HepG2 (cell line): ENCODE data around the gene HLF. TPM values are rescaled to one million over a fixed set of nuclear protein-coding genes. Genes with fewer than 3 reads are reported as not detected.

Experiments used
- ELF4 ChIP-seq: sonication (generic); formaldehyde crosslinking; IDR thresholded peaks from 2 replicates; pipeline ENCODE4 v1.5.0; 2020; ENCODE audit warnings: missing genetic modification reagents, mild to moderate bottlenecking, moderate library complexity, borderline replicate concordance
- FOXM1 ChIP-seq: sonication (generic); formaldehyde crosslinking; IDR thresholded peaks from 2 replicates; pipeline ENCODE4 v1.5.0; 2020; ENCODE audit warnings: missing genetic modification reagents
- KAT8 ChIP-seq: IDR thresholded peaks from 2 replicates; pipeline ENCODE4 v1.6.1; 2016; ENCODE audit warnings: missing genetic modification reagents, missing compliant biosample characterization
- NCOA1 ChIP-seq: sonication (generic); formaldehyde crosslinking; IDR thresholded peaks from 2 replicates; pipeline ENCODE4 v1.9.0; 2021; ENCODE audit warnings: missing genetic modification reagents
- NFKB2 ChIP-seq: sonication (generic); formaldehyde crosslinking; IDR thresholded peaks from 2 replicates; pipeline ENCODE4 v1.4.0; 2020; ENCODE audit warnings: missing genetic modification reagents, borderline replicate concordance
- POLR2G ChIP-seq: fragments of 200-400 bp; formaldehyde crosslinking; IDR thresholded peaks from 2 replicates; pipeline ENCODE4 v1.6.1; 2018; ENCODE audit warnings: mild to moderate bottlenecking, low read depth, low read length, moderate library complexity
- SNAPC2 ChIP-seq: sonication (generic); formaldehyde crosslinking; IDR thresholded peaks from 2 replicates; pipeline ENCODE4 v1.8.1; 2022; ENCODE audit warnings: mild to moderate bottlenecking, missing genetic modification reagents
- ZC3H13 ChIP-seq: sonication (generic); formaldehyde crosslinking; IDR thresholded peaks from 2 replicates; pipeline ENCODE4 v1.8.1; 2023; ENCODE audit warnings: mild to moderate bottlenecking, missing genetic modification reagents, moderate library complexity
- ZFP36L1 ChIP-seq: sonication (generic); formaldehyde crosslinking; IDR thresholded peaks from 2 replicates; pipeline ENCODE4 v1.8.0; 2022; ENCODE audit warnings: mild to moderate bottlenecking, missing genetic modification reagents, moderate library complexity
- ZNF33A ChIP-seq: sonication (generic); formaldehyde crosslinking; IDR thresholded peaks from 2 replicates; pipeline ENCODE4 v1.5.1; 2020; ENCODE audit warnings: missing genetic modification reagents, mild to moderate bottlenecking, moderate library complexity, borderline replicate concordance
- ZNF556 ChIP-seq: sonication (generic); formaldehyde crosslinking; IDR thresholded peaks from 2 replicates; pipeline ENCODE4 v1.4.0; 2020; ENCODE audit warnings: mild to moderate bottlenecking, missing genetic modification reagents, borderline replicate concordance
- ZNF761 ChIP-seq: sonication (generic); formaldehyde crosslinking; conservative IDR thresholded peaks from 2 replicates; pipeline ENCODE4 v1.4.0; 2020; ENCODE audit warnings: mild to moderate bottlenecking, missing genetic modification reagents
- ZNF777 ChIP-seq: sonication (generic); formaldehyde crosslinking; IDR thresholded peaks from 2 replicates; pipeline ENCODE4 v1.4.0; 2020; ENCODE audit warnings: missing genetic modification reagents
- ZSCAN29 ChIP-seq: sonication (generic); formaldehyde crosslinking; conservative IDR thresholded peaks from 2 replicates; pipeline ENCODE4 v1.4.0; 2020; ENCODE audit warnings: mild to moderate bottlenecking, missing genetic modification reagents
- ZSCAN30 ChIP-seq: sonication (generic); formaldehyde crosslinking; IDR thresholded peaks from 2 replicates; pipeline ENCODE4 v1.5.0; 2020; ENCODE audit warnings: mild to moderate bottlenecking, missing genetic modification reagents
- polyA plus RNA-seq, 8 experiments: library from polyadenylated mRNA; depleted of rRNA in 3 of 8; stranded (reverse) in 7 of 8; unstranded in 1 of 8; fragments of >200 nt; fragmentation: Illumina TruSeq in 4 of 8; extraction: Trizol in 4 of 8; gene quantifications; 2 replicates each; pipeline versions ENCODE4 v1.2.1 to v1.2.3, GENCODE V29; 2011 to 2016; ENCODE audit warnings: low read depth in 4 of 8, missing spikeins in 1 of 8, mixed read lengths in 1 of 8; ENCODE audit not compliant: insufficient read depth in 1 of 8
- total RNA-seq, 5 experiments: library from RNA; depleted of rRNA; stranded (reverse); fragments of >200 nt; fragmentation: Illumina TruSeq; extraction: Trizol; gene quantifications; 2 replicates each; pipeline ENCODE4 v1.2.3, GENCODE V29; 2016; ENCODE audit warnings: low read depth in 1 of 5
- TF ChIP-seq, protein P1 (sequence below): sonication (generic); formaldehyde crosslinking; IDR thresholded peaks from 2 replicates; pipeline ENCODE4 v1.4.0; 2020; ENCODE audit warnings: missing genetic modification reagents, borderline replicate concordance
- TF ChIP-seq, protein P2 (sequence below): sonication (generic); formaldehyde crosslinking; IDR thresholded peaks from 2 replicates; pipeline ENCODE4 v1.4.0; 2020; ENCODE audit warnings: missing genetic modification reagents
- TF ChIP-seq, protein P3 (sequence below), 2 experiments: IDR thresholded peaks; 2 replicates each; pipeline ENCODE4 v1.6.1; 2011 to 2012; ENCODE audit warnings: low read length in 2 of 2, borderline replicate concordance in 1 of 2, low read depth in 1 of 2, mild to moderate bottlenecking in 1 of 2, moderate library complexity in 1 of 2

The HLF gene
- total and polyA plus RNA-seq, 2 of the 13 experiments (the other 11 are each of a cell fraction or from before 2014, with no cell fraction given): 202 to 346 TPM

DNA sequence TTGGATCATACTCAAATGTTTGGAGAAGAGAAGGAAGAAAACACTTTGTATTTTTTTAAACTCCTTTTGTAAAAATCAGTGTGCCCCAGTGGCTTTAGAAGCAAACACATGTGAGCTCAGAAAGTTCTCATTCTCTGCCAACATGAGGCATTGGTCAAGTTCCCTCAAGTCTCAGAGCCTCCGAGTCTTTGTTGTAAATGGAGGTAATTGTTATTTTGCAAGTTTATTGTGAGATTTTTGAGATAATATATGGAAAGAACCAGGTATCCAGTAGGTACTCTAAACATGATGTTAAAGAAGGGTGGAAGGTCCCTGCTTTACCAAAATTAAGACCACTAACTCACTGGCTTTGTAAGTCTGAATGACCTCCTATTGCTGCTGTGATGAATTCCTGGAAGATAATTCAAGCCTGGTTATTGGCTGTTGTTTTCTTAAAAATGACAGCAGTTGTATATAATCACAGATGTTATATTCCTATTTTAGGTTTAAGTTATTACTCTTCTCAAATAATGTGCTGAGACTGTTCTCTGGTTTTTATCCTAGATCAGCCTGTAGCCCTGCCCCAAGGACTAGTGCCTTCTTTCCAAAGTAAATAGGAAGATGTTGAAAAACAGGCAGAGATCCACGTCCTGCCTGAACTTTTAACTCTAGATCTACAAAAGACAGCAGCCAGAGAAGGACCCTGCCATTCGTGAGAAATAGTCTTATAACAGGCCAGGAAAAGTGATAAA, 2.4 kb downstream of the HLF start (continued):
- TF ChIP-seq, protein P1, sequence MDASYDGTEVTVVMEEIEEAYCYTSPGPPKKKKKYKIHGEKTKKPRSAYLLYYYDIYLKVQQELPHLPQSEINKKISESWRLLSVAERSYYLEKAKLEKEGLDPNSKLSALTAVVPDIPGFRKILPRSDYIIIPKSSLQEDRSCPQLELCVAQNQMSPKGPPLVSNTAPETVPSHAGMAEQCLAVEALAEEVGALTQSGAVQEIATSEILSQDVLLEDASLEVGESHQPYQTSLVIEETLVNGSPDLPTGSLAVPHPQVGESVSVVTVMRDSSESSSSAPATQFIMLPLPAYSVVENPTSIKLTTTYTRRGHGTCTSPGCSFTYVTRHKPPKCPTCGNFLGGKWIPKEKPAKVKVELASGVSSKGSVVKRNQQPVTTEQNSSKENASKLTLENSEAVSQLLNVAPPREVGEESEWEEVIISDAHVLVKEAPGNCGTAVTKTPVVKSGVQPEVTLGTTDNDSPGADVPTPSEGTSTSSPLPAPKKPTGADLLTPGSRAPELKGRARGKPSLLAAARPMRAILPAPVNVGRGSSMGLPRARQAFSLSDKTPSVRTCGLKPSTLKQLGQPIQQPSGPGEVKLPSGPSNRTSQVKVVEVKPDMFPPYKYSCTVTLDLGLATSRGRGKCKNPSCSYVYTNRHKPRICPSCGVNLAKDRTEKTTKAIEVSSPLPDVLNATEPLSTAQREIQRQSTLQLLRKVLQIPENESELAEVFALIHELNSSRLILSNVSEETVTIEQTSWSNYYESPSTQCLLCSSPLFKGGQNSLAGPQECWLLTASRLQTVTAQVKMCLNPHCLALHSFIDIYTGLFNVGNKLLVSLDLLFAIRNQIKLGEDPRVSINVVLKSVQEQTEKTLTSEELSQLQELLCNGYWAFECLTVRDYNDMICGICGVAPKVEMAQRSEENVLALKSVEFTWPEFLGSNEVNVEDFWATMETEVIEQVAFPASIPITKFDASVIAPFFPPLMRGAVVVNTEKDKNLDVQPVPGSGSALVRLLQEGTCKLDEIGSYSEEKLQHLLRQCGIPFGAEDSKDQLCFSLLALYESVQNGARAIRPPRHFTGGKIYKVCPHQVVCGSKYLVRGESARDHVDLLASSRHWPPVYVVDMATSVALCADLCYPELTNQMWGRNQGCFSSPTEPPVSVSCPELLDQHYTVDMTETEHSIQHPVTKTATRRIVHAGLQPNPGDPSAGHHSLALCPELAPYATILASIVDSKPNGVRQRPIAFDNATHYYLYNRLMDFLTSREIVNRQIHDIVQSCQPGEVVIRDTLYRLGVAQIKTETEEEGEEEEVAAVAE (CRISPR knock-in tag): peak; percentile 29; the same call in 1 of the 2 replicates
- TF ChIP-seq ZNF777 (CRISPR knock-in tag) (no peak), ELF4 (CRISPR knock-in tag) (0 out of 2 replicates have a peak, but pooled peaks have one; percentile 73), ZC3H13 (CRISPR knock-in tag) (0 out of 2 replicates have a peak, but pooled peaks have one; percentile 5), SNAPC2 (CRISPR knock-in tag) (peak; percentile 81), ZSCAN29 (peak; percentile 11; the same call in 1 of the 2 replicates), POLR2G (peak; percentile 83), ZNF33A (CRISPR knock-in tag) (0 out of 2 replicates have a peak, but pooled peaks have one; percentile 23), ZNF761 (CRISPR knock-in tag) (0 out of 2 replicates have a peak, but pooled peaks have one; percentile 14), KAT8 (CRISPR knock-in tag) (peak; percentile 19; the same call in 1 of the 2 replicates), ZNF556 (CRISPR knock-in tag) (0 out of 2 replicates have a peak, but pooled peaks have one; percentile 13), FOXM1 (CRISPR knock-in tag) (no peak), NCOA1 (CRISPR knock-in tag) (no peak), ZFP36L1 (no peak), ZSCAN30 (no peak), NFKB2 (CRISPR knock-in tag) (no peak)
- TF ChIP-seq, protein P2, sequence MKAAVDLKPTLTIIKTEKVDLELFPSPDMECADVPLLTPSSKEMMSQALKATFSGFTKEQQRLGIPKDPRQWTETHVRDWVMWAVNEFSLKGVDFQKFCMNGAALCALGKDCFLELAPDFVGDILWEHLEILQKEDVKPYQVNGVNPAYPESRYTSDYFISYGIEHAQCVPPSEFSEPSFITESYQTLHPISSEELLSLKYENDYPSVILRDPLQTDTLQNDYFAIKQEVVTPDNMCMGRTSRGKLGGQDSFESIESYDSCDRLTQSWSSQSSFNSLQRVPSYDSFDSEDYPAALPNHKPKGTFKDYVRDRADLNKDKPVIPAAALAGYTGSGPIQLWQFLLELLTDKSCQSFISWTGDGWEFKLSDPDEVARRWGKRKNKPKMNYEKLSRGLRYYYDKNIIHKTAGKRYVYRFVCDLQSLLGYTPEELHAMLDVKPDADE: no peak
- TF ChIP-seq, protein P3, sequence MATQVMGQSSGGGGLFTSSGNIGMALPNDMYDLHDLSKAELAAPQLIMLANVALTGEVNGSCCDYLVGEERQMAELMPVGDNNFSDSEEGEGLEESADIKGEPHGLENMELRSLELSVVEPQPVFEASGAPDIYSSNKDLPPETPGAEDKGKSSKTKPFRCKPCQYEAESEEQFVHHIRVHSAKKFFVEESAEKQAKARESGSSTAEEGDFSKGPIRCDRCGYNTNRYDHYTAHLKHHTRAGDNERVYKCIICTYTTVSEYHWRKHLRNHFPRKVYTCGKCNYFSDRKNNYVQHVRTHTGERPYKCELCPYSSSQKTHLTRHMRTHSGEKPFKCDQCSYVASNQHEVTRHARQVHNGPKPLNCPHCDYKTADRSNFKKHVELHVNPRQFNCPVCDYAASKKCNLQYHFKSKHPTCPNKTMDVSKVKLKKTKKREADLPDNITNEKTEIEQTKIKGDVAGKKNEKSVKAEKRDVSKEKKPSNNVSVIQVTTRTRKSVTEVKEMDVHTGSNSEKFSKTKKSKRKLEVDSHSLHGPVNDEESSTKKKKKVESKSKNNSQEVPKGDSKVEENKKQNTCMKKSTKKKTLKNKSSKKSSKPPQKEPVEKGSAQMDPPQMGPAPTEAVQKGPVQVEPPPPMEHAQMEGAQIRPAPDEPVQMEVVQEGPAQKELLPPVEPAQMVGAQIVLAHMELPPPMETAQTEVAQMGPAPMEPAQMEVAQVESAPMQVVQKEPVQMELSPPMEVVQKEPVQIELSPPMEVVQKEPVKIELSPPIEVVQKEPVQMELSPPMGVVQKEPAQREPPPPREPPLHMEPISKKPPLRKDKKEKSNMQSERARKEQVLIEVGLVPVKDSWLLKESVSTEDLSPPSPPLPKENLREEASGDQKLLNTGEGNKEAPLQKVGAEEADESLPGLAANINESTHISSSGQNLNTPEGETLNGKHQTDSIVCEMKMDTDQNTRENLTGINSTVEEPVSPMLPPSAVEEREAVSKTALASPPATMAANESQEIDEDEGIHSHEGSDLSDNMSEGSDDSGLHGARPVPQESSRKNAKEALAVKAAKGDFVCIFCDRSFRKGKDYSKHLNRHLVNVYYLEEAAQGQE (IDR thresholded peaks at IDR 0.05; ENCODE audit: borderline replicate concordance in 1 of 2, low read depth in 1 of 2, low read length in 2 of 2): peak in 1 of 2 experiments; percentile 43; a peak in 1 of 4 replicates
